Measurements from ENCODE around the gene TM4SF4.

The TM4SF4 gene

GRCh38 chr3:149455989-149456388, 18.5 kb upstream of the TM4SF4 start:
- no peak for DNase-seq

GRCh38 chr3:149459491-149460059, 14.9 kb upstream of the TM4SF4 start:
- no peak for DNase-seq

- DNase-seq = no peak
Observed at GRCh38 chr3:149460117-149460516, 14.4 kb upstream of the TM4SF4 start.

- DNase-seq = no peak
Observed at GRCh38 chr3:149462051-149462450, 12.4 kb upstream of the TM4SF4 start.

DNA sequence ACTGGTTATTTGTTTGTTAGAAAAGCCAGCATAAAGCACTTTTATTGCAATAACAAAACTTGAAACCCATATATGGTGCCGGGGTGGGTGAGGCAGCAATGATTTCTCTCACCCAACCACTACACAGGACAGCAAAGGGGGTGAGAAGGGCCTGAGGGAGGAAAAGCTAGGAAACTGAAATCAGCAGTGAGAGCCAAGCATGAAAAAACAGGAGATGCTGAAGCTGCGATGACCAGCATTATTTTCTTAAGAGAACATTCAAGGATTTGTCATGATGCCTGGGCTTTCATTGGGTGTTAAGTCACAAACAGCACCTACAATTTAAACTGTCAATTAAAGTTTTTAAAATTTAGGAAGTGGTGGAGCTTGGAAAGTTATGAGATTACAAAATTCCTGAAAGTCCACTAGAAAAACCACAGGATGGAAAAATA, 11.9 kb upstream of the TM4SF4 start:
- DNase-seq = no peak

DNA sequence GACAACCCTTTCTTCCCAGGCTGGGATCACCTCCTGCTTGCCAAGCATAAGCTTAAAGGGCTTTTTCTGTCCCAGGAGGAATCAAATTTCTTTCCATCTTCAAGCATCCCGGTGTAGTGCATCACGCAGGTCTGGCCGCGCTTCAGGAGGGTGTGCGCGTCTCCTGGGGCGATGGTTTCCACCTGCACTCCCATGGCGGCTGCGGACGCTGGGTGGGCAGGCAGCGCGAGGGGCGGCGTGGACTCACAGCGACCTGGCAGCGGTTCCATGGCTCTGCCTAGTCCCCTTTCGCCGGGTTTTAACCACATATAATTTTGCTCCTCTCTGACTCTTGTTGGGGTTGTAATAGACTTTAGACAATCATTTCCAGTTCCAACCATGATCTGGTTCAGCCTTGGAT, 10.6 kb upstream of the TM4SF4 start:
- DNase-seq = no peak

DNA sequence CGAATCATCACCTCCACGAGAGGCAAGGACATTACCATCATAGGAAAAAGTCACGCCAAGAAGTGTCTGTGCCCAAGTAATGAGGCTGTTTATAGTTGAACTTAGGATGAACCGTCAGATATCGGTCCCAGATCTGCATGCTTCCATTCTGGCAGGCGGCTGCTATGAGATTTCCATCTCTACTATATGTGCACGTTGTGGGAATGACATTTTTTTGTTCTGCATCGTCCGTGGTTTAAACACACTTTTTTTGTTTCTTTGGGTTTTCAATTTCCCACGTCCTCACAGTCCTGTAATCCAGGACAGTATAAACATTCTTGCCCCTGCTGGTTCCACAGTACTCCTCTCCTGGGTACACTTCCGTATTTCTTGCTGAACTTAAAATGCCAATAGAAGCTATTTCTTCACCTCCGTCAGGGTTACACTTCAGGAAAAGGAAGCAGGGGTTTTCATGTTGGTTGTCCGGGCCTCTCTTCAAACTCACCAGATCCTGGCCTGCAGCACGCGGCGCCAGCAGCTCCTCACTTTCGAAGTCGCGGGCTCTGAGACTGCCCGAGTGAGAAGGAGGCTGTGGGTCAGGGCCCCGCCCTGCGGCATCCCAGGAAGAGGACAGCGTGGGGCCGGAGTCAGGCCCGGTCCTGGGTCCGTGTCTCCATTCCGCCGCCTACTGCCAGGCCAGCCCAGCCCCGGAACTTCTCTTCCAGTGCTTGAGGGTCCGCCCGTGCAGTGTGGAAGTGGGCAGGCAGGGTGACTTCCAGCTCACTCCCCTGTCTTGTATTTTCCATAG, 9.8 kb upstream of the TM4SF4 start:
- no peak for DNase-seq

- no peak for DNase-seq
Observed at GRCh38 chr3:149465351-149465883, 9.1 kb upstream of the TM4SF4 start.

- DNase-seq = no peak
Observed at GRCh38 chr3:149466192-149466591, 8.3 kb upstream of the TM4SF4 start.

GRCh38 chr3:149468504-149469212, 5.8 kb upstream of the TM4SF4 start:
- DNase-seq = no peak

DNA sequence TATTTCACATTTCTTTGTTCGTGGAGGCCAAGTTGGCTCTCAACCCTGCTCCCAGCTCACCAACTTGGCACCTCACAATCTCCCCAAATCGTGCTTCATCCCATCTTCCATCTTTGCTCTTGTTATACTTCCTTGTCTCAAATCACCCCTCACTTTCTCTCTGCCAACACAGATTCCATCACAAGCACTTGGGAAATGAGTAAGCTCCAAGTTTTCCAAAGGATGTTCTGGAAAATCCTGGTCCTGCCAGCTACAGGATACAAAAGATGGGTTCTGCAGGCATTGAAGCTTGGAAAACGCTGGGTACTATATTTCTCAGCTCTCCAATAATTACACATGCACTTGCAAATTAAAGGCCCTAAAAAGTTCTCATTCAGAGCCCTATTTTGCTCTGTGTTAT, 4.1 kb upstream of the TM4SF4 start:
- no peak for DNase-seq

- no peak for DNase-seq
Observed at GRCh38 chr3:149472030-149472797, 2.3 kb upstream of the TM4SF4 start.

DNA sequence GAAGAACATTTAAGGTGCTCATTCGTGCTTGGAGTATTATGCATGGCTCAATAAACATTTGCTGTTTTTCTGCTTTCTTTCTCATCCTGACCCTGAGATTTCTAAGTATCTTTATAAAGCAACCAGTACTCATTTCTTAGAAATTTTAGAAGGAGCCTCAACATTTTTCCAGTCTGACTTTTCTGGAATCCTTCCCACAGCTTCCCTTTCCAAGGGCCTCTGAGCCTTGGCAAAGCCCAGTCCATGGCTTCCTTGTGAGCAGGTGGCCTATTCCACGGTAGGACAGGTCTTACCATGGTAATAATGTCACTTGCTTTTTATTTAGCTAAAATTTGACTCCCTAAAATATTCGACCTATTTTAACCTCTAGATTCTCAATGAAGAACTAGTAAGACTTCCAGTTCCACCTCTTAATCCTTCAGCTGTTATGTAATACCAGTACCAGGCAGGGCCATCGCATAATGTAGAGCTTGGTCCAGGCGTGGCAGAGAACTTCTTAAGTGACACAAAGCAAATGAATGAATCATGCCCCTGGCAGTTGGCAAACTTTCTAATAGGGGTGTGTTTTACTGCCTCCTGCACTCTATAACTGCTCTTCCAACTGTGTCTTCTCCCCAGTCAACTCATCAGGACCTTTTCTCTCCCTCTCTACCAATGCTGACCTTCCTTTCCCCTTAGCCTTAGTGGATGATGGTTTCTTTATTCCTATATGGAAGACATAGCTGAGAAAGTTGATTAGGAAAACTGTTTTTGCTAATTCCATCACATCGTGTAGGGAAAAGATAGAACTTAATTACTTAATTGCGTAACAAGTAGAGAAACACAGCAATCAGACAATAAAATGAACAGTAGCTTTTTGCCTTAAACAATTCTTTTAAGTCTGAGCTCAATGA, 894 bp upstream of the TM4SF4 start:
- no peak for DNase-seq

GRCh38 chr3:149475451-149476060, 1.1 kb downstream of the TM4SF4 start:
- DNase-seq = no peak

DNA sequence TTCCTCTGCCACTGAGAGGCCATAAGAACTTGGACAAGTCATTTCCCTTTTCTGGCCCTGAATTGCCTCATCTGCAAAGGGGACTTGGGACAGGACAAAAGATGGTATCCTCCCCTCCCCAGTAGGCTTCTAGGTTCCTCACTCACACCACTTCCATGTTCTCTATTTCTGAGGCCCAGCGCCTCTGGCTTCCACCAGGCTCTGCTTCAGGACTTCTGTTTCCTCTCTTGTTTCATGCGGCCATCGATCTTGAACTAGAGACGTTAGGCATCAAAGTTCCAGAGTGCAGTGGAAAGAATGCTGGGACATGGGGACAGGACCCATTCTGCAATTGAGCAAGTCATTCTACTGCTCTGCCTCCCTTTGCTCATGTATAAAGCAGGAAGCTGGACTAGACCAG, 1.7 kb downstream of the TM4SF4 start:
- no peak for DNase-seq

GRCh38 chr3:149479621-149480325, 5.3 kb downstream of the TM4SF4 start:
- no peak for DNase-seq

- DNase-seq = no peak
Observed at GRCh38 chr3:149480326-149481017, 6.0 kb downstream of the TM4SF4 start.

DNA sequence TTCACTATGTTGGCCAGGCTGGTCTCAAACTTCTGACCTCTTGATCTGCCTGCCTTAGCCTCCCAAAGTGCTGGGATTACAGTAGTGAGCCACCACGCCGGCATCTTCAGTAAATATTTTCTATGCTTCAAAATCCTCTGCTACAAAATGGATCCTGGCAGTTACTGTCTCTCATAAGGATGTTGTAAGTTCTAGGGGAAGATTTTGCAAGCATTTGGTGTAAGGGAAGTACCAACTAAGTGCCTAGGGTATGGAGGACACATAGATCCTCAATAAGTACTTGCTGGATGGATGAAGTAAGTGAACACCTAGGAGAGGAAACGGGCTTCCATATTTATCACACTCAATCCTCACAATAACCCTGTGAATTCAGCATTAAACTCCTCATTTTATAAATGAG, 6.6 kb downstream of the TM4SF4 start:
- no peak for DNase-seq

DNA sequence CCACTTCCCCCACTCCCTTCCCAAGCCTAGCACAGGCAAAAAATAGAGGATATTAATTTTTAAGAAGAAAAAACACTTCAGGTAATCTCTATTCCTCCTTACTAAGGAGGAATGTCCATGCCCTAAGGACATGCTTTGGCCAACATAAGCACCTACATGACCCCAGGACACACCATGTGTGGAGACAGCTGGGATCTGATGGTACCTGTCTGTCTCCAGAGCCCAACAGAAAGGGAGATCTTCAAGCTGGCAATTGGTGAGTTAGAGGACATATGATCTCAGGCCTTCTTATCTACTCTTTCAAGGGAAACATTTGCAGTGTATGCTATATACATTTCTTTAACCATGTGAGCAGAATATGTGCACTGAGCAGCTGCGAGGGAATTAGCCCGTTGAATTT, 7.0 kb downstream of the TM4SF4 start:
- DNase-seq = no peak

DNA sequence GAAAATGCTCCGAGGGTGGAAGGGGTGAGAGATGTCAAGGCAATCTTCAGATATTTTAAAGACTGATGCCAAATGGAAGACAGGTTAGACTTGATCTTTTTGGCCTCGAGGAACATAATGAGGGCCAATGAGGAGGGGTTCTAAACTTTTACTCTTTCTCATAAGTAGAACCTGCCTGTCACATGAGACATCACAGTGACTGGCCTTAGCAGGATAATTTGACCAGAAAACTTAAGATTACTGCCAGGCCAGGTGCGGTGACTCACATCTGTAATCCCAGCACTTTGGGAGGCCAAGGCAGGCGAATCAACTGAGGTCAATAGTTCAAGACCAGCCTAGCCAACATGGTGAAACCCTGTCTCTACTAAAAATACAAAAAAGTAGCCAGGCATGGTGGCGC, 12.2 kb downstream of the TM4SF4 start:
- DNase-seq = no peak
